Measurements from ENCODE around the gene SMC1A.

Gene SMC1A

DNA sequence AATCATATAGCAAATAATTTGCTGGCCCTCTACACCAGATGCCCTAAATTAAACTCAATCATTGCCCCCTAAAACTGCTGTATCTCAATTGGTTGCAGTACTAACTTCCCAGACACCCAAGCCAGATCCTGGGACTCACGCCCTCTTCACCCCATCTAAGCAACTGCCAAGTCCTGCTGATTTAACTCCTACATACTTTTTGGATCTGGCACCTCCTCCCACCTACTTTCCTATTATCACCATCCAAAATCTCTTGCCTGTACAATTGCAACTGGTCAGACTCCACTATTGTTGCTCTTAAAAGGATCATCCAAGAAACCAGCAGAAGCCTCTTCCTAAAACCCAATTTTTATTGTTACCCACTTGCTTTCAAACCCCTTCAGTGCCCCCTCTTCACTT is 16.4 kb upstream of the SMC1A start:
- TF ChIP-seq CTCF (conservative IDR thresholded peaks at IDR 0.05; ENCODE audit: low read depth, low read length), result no peak
- H3K4me3 ChIP-seq (ENCODE audit: low read length), result no peak overlapping the region

GRCh38 chrX:53438174-53438831 is 15.8 kb upstream of the SMC1A start:
- DNase-seq (ENCODE audit: low read depth), result no peak
- no peak overlapping the region for H3K4me3 ChIP-seq (ENCODE audit: low read length)
- TF ChIP-seq CTCF (conservative IDR thresholded peaks at IDR 0.05; ENCODE audit: low read depth, low read length), result no peak

More for the DNA sequence above, 16.4 kb upstream of the SMC1A start:
- DNase-seq (ENCODE audit: low read depth), result no peak

DNA sequence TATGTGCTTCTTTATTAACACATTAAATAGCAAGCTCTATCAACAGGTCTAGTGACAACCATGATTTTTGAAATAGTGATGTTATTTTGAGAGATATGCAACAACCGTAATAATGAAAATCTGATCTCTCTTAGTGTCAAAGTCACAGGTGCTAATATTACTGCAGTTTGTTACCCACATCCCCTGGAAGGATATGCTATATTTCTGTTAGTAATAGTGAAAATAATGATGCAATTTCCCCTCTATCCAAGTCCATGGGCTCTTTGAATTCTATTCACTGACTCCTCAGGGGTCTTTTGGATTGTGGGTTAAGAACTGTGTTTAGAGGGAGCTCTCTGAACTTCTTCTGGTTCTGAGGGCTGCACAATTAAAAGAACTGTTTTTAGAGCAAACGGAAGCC is 14.8 kb upstream of the SMC1A start:
- no peak overlapping the region for H3K4me3 ChIP-seq (ENCODE audit: low read length)
- no peak for DNase-seq (ENCODE audit: low read depth)
- no peak for TF ChIP-seq CTCF (conservative IDR thresholded peaks at IDR 0.05; ENCODE audit: low read depth, low read length)

DNA sequence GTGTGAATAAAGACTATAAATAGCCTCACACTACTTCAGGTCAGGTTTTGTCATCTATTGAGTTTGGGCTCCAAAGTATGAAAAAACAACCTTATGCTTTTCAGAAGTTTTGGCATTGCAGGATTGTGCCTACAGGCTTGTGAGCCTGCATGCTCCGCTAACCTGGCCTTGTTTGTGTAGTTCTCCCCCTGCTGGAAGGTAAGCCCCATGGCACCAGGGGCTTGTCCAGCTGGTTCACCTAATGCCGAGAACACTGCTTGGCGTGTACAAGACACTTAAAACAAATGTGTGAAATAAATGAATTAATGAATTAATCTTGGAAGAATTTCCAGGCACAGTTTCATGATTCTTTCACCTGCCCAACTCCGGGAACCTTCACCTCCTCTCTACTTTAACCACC is 13.5 kb upstream of the SMC1A start:
- peak; percentile 98 for TF ChIP-seq CTCF (conservative IDR thresholded peaks at IDR 0.05; ENCODE audit: low read depth, low read length)
- no peak for DNase-seq (ENCODE audit: low read depth)
- no peak overlapping the region for H3K4me3 ChIP-seq (ENCODE audit: low read length)

DNA sequence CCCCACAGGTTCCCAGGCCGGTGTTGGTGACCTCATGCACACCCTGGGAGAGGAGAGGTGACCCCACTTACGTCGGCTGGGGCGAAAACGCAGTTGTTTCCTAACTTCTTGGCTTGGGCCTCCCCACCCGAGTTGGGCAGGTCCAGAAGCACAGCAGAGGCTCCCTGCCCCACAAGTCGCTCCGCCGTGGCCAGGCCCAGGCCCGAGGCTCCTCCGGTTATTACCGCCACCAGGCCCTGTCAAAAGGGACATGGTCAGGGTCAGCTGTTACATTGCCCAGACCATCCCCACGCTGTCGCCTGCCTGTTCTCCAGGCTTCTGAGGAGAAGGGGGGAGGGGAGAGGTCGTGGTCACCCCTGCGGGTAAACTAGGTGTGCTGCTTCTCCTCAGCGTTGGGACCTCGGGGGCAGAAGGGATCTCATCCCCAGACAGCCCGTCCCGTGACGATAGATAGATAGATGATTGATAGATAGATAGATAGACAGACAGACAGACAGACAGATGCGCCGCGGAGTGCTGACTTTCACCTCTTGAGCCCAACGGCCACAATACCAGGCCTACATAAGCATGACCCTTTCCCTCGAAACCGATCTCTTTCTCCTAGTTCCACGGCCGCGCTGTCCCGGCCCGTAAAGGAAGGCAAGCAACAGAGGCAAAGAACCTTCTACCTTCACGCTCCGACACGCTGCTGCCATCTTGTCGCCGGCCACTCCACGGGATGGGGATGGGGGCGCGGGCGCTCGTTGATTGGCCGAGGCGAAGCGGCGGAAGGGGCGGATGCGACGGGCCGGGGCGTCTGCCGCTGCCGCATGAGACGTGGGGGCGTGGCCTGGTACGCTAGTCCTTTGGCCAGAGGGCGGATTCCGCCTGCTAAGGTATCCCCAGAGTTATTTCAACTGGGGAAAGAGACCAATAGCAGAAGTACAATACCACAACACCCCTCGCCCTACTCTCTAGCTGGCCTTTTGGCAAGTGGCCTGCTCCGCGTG is 11.5 kb upstream of the SMC1A start, which contains the start of gene HSD17B10:
TSS of gene HSD17B10 (minus strand) at position 720 of the 989 bp plus-strand sequence. CDS start at position 695, 25 bp downstream.
- H3K4me3 ChIP-seq (ENCODE audit: low read length), result peak within 1 kb of the TSS; percentile 85
- no peak for TF ChIP-seq CTCF (conservative IDR thresholded peaks at IDR 0.05; ENCODE audit: low read depth, low read length)
- no peak for DNase-seq (ENCODE audit: low read depth)

- no peak for TF ChIP-seq CTCF (conservative IDR thresholded peaks at IDR 0.05; ENCODE audit: low read depth, low read length)
- no peak for DNase-seq (ENCODE audit: low read depth)
Measured at GRCh38 chrX:53430231-53430630, 7.8 kb upstream of the SMC1A start.

More at GRCh38 chrX:53430231-53430630, 7.8 kb upstream of the SMC1A start:
- no peak overlapping the region for H3K4me3 ChIP-seq (ENCODE audit: low read length)

All from retinal pigment epithelial cell (primary cell).